NB4 (cell line): Measurements from ENCODE around the gene GABRA5.

Source experiments
- DNase-seq: peaks from one replicate; pipeline ENCODE4 v3.0.0; 2010; ENCODE audit warnings: low read depth
- H3K4me3 ChIP-seq: one replicate; pipeline ENCODE4 v1.5.1; 2011; ENCODE audit warnings: mild to moderate bottlenecking, low read depth, low read length, moderate library complexity
- CTCF ChIP-seq: IDR thresholded peaks from one replicate; pipeline ENCODE4 v1.5.1; 2012; ENCODE audit warnings: low read depth, low read length
- MAX ChIP-seq: IDR thresholded peaks from 2 replicates; pipeline ENCODE4 v1.6.1; 2011; ENCODE audit warnings: low read depth, low read length
- MYC ChIP-seq: IDR thresholded peaks from 2 replicates; pipeline ENCODE4 v1.6.1; 2011; ENCODE audit warnings: low read depth, low read length
- POLR2A ChIP-seq: IDR thresholded peaks from 2 replicates; pipeline ENCODE4 v1.6.1; 2011; ENCODE audit warnings: mild to moderate bottlenecking; ENCODE audit not compliant: insufficient read length; ENCODE audit errors: extremely low read depth

Gene GABRA5

GRCh38 chr15:26882112-26882511 is 15.2 kb downstream of the GABRA5 start:
- DNase-seq, result no peak
- TF ChIP-seq MAX, result no peak
- no peak for TF ChIP-seq POLR2A
- no peak for TF ChIP-seq CTCF
- TF ChIP-seq MYC, result no peak
- no peak overlapping the region for H3K4me3 ChIP-seq

- no peak for DNase-seq
- no peak overlapping the region for H3K4me3 ChIP-seq
- TF ChIP-seq POLR2A (no peak), MAX (no peak), CTCF (no peak), MYC (no peak)
These were observed 15.9 kb downstream of the GABRA5 start for GRCh38 chr15:26882616-26883365.

GRCh38 chr15:26883466-26883865 is 16.6 kb downstream of the GABRA5 start:
- H3K4me3 ChIP-seq, result no peak overlapping the region
- DNase-seq, result no peak
- TF ChIP-seq MYC (no peak), CTCF (no peak), MAX (no peak), POLR2A (no peak)

- no peak for TF ChIP-seq MAX
- no peak for TF ChIP-seq POLR2A
- no peak for TF ChIP-seq CTCF
- no peak for TF ChIP-seq MYC
- no peak for DNase-seq
- H3K4me3 ChIP-seq, result no peak overlapping the region
These were observed 19.7 kb downstream of the GABRA5 start for GRCh38 chr15:26886566-26886965.

- TF ChIP-seq POLR2A (no peak), MAX (no peak), CTCF (no peak), MYC (no peak)
These were observed 21.2 kb downstream of the GABRA5 start for GRCh38 chr15:26887926-26888666.

More at GRCh38 chr15:26887926-26888666, 21.2 kb downstream of the GABRA5 start:
- no peak overlapping the region for H3K4me3 ChIP-seq
- DNase-seq, result no peak
